ENCODE measurements around the gene SPR.

SPR gene

DNA sequence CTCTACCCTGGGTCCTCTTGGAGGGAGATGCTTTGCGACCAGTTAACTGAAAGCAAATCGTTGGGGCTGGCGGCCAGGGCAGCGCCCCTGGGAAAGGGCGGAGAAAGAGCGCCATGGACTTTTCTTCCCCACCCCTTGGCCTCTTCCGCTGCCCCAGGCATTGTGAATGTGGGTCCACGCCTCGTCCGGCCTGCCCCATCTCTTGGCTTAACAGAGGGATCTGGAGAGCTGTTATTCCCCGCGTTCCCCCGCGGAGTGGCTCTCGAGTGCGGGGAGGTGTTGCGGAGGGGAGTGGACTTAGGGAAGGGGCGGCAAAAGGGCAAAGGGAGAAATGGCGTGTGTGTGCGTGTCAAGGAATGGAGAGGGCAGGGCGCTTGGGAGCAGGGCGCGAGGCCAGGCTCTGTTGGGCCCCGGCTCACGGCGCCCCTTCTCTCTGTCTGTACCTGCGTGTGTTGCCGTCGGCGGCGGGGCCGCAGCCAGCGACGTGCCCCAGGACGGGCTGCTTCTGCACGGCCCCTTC is 36.7 kb downstream of the SPR start:
- peaks cover 100% of the 10 kb centered on the region for H3K27me3 ChIP-seq (ENCODE audit: insufficient read depth, low read length)
- no peak overlapping the region for H2AFZ ChIP-seq (ENCODE audit: low read depth, low read length)
- no peak overlapping the region for H3K4me3 ChIP-seq (ENCODE audit: low read length)
- H3K9me3 ChIP-seq (ENCODE audit: low read length), result no peaks in the 10 kb centered on the region
- no peaks in the 10 kb centered on the region for H3K36me3 ChIP-seq (ENCODE audit: insufficient read depth, low read length)
- H3K4me1 ChIP-seq (ENCODE audit: insufficient read depth, low read length), result peaks cover 6% of the 10 kb centered on the region

DNA sequence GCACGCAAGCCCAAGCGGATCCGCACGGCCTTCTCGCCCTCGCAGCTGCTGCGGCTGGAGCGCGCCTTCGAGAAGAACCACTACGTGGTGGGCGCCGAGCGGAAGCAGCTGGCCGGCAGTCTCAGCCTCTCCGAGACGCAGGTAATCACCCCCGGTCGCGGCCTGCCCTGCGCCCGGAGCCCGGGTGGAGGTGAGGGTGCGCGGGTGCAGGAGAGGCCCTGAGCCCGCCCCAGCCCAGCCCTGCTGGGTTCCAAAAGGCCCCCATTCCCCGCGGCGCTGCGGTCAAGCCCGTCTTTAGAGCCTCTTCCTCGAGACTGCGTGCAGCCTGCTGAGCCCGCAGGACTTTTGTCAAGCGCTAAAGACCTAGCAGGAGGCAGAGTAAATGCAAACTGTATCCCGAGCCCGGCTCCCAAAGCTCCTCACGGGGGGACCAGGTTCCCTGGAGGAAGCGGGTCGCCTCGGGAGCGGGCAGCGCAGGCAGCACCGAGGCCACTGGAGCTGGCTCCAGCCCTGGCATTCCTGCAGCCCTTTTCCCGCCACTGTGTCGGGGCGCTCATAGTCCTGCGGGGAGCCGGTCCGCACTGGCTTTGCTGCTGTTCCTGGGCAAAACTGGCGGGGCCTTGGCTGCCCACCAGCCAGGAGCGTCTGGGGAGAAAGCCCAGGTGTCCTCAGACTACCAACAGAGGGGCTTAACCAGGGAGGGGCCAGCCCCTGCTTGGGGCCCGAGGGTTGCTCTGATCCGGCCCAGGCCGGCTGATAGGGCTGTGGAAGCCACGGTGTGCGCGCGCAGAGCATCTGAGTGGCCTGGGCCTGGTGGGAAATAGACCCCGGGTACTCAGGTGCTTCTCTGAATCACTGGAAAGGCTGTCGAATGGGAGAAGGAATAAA is 37.4 kb downstream of the SPR start:
- Histone ChIP-seq H3K27me3 (ENCODE audit: insufficient read depth, low read length) (peaks cover 100% of the 10 kb centered on the region), H3K36me3 (ENCODE audit: insufficient read depth, low read length) (no peaks in the 10 kb centered on the region), H3K4me1 (ENCODE audit: insufficient read depth, low read length) (peaks cover 6% of the 10 kb centered on the region), H3K4me3 (ENCODE audit: low read length) (no peak overlapping the region), H3K9me3 (ENCODE audit: low read length) (no peaks in the 10 kb centered on the region), H2AFZ (ENCODE audit: low read depth, low read length) (no peak overlapping the region)

DNA sequence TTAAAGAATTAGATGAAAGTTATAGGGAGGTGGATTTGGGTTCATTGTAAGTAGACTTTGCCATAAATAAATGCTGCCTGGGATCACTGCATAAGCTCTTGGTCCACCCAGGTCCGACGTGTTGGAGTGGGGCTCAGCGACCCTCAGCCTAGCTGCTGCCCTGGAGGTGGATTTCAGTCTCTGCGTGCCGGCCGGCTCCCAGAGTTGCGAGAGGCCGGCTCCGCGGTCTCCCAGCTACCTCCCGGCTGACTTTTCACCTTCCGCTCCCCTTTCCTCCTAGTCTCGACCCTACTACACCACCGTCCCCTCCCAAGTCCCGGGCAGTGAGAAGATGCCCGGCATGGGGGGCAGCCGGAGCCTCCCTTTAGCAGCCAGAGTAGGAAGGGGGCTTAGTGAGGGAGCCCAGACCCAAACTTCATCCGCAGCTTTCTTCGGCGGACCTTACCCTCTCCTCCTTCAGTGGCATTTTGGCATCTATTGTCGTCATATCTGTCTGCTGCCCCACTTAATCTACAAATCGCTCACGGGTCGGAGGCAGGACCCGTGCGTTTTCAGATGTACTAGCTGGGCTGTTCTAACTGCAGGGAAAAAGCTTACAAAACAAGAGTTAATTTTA is 38.2 kb downstream of the SPR start:
- Histone ChIP-seq H3K27me3 (ENCODE audit: insufficient read depth, low read length) (peaks cover 99% of the 10 kb centered on the region), H3K9me3 (ENCODE audit: low read length) (no peaks in the 10 kb centered on the region), H2AFZ (ENCODE audit: low read depth, low read length) (no peak overlapping the region), H3K36me3 (ENCODE audit: insufficient read depth, low read length) (no peaks in the 10 kb centered on the region), H3K4me1 (ENCODE audit: insufficient read depth, low read length) (peaks cover 3% of the 10 kb centered on the region), H3K4me3 (ENCODE audit: low read length) (no peak overlapping the region)

DNA sequence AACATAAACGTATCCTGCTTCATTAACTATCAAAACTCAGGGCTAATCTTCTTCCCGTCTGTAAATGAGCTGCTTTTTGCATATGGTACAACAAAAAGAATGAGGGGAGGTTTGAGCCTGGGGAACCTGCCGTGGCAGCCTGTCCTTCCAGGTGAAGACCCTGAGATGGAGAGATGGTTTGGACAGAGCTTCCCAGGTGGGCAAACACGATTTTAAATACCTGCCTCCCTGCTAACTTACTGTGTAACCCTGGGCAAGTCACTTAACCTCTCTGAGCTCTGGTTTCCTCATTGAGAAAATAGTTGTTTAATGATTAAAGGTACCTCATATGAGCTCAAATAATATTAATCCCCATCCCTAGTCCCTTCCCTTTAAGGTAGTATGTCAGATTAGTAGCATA is 39.2 kb downstream of the SPR start:
- H2AFZ ChIP-seq (ENCODE audit: low read depth, low read length), result no peak overlapping the region
- no peaks in the 10 kb centered on the region for H3K9me3 ChIP-seq (ENCODE audit: low read length)
- no peak overlapping the region for H3K4me3 ChIP-seq (ENCODE audit: low read length)
- peaks cover 99% of the 10 kb centered on the region for H3K27me3 ChIP-seq (ENCODE audit: insufficient read depth, low read length)
- no peaks in the 10 kb centered on the region for H3K4me1 ChIP-seq (ENCODE audit: insufficient read depth, low read length)
- no peaks in the 10 kb centered on the region for H3K36me3 ChIP-seq (ENCODE audit: insufficient read depth, low read length)

DNA sequence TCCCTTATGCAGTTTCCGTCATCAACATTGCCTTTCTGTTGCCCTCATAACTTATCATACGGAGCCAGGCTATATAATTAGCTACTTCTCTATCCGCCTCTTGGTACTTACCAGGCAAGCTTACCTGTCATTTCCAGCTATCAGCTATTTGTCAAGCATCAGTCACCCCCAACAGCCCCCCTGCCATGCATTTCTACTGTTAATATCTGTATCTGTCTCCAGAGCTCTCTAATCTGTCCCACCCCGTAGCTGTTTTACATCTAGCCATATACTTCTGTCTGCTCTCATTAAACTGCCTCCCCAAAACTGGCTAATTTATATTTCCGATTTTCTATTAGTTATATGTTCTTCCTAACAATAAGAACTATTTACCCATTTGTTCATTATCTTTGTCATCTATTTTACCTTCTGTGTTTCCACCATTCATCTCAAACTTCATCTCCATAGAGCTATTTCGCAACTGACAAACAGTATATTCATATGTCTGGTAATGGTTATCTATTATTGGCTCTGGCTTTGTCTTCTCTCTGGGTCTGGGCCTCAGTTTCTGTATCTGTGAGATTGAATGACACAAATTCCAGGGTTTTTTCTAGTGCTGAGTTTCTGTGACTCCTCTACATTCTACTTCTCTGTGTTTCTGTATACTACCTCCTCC is 39.7 kb downstream of the SPR start:
- peaks cover 98% of the 10 kb centered on the region for H3K27me3 ChIP-seq (ENCODE audit: insufficient read depth, low read length)
- H3K36me3 ChIP-seq (ENCODE audit: insufficient read depth, low read length), result no peaks in the 10 kb centered on the region

DNA sequence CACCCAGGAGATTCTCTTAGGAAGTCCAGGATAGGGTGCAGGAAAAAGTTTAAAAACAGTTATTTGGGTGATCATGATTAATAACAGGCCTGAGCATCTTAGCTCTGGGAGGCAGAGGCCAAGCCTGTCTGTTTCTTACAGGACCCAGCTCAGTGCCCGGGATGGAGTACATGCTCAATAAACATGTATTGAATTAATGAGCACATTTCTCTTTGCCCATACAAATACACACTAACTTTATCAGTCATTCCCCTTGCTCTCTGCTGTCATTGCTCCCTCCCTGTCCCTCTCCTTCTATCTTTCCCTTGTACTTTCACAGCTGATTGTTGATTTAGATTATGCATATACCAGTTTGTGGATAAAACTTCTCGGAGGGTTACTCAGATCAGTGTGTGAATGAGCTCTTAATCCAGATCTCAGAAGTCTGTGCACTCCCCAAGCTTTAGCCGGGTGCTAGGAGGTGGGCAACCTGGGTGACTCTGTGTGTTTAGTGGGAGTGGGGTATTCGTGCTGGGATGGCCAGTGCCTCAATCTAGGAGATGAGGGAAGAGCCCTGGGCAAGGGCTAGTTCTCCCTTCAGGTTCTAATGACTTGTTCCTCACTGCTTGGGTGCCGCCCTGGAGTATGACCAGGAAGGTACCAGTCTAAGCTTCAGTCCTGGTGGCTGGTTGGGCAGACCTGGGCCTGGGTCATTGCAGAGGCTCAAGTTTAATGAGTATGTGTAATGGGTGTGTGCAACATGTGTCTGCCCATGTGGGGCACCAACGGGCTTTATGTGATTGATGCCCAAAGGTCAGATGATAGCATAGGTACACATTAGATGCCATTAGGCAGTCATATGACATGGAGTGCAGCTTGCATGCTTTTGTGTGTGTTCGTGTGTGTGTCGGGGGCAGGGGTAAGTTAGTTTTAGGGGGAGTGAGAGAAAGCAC is 40.7 kb downstream of the SPR start:
- H3K36me3 ChIP-seq (ENCODE audit: insufficient read depth, low read length), result no peaks in the 10 kb centered on the region
- H3K27me3 ChIP-seq (ENCODE audit: insufficient read depth, low read length), result peaks cover 98% of the 10 kb centered on the region
- no peak overlapping the region for H2AFZ ChIP-seq (ENCODE audit: low read depth, low read length)
- no peak overlapping the region for H3K4me3 ChIP-seq (ENCODE audit: low read length)
- no peaks in the 10 kb centered on the region for H3K9me3 ChIP-seq (ENCODE audit: low read length)
- H3K4me1 ChIP-seq (ENCODE audit: insufficient read depth, low read length), result no peaks in the 10 kb centered on the region

More for the DNA sequence above, 39.7 kb downstream of the SPR start:
- Histone ChIP-seq H2AFZ (ENCODE audit: low read depth, low read length) (no peak overlapping the region), H3K4me1 (ENCODE audit: insufficient read depth, low read length) (no peaks in the 10 kb centered on the region), H3K4me3 (ENCODE audit: low read length) (no peak overlapping the region), H3K9me3 (ENCODE audit: low read length) (no peaks in the 10 kb centered on the region)

DNA sequence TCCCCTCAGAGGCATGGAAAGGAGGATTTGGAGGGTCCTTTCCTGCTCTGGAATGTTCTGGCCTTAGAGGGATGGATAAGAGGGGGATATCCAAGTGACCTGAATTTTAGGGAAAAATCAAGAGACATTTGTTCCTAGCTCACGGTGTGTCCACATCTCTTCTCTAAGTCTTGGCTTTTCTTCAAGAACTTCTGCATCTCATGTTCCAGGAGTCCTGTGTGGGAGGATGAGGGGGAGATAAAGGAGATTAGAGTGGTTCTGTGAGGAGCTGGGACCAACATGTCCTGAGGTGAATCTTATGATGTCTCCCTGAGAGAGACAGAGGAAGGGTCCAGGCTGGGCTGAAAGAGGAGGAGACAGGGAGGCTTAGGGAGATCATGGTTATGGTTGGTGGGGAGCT is 41.8 kb downstream of the SPR start:
- no peaks in the 10 kb centered on the region for H3K4me1 ChIP-seq (ENCODE audit: insufficient read depth, low read length)
- no peaks in the 10 kb centered on the region for H3K36me3 ChIP-seq (ENCODE audit: insufficient read depth, low read length)
- peaks cover 98% of the 10 kb centered on the region for H3K27me3 ChIP-seq (ENCODE audit: insufficient read depth, low read length)
- no peaks in the 10 kb centered on the region for H3K9me3 ChIP-seq (ENCODE audit: low read length)
- H3K4me3 ChIP-seq (ENCODE audit: low read length), result no peak overlapping the region
- H2AFZ ChIP-seq (ENCODE audit: low read depth, low read length), result no peak overlapping the region

DNA sequence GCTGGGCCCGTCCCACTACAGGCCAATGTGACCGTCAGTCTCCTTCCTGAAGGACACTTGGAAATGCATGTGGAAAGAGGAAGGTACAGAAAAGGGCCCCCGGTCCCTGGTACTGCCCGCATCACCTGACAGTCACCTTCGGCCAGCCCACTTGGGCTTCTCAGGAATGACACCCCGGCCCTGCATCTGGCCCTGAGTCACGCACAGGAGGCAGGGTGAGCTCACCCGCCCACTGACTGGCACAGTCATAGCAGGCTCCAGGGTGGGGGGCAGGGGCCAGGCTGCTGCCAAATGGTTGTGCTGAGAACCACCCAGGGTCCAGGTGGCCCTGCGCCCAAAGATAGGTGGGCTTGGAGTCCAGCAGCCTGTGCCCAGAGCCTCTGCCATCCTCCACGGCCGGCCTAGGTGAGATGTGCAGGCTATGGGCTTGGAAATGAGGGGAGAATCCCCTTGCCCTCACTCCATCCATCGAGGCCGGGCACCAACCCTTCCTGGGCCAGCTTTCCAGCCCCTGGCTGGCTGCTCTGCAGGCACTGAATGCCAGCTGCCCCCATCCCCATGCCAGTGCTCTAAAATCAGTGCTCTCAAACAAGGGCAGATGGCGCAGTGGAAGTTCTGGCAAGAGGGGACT is 44.2 kb downstream of the SPR start:
- H3K4me1 ChIP-seq (ENCODE audit: insufficient read depth, low read length), result no peaks in the 10 kb centered on the region
- H3K27me3 ChIP-seq (ENCODE audit: insufficient read depth, low read length), result peaks cover 90% of the 10 kb centered on the region
- H3K9me3 ChIP-seq (ENCODE audit: low read length), result no peaks in the 10 kb centered on the region
- no peaks in the 10 kb centered on the region for H3K36me3 ChIP-seq (ENCODE audit: insufficient read depth, low read length)
- H3K4me3 ChIP-seq (ENCODE audit: low read length), result no peak overlapping the region
- H2AFZ ChIP-seq (ENCODE audit: low read depth, low read length), result no peak overlapping the region

DNA sequence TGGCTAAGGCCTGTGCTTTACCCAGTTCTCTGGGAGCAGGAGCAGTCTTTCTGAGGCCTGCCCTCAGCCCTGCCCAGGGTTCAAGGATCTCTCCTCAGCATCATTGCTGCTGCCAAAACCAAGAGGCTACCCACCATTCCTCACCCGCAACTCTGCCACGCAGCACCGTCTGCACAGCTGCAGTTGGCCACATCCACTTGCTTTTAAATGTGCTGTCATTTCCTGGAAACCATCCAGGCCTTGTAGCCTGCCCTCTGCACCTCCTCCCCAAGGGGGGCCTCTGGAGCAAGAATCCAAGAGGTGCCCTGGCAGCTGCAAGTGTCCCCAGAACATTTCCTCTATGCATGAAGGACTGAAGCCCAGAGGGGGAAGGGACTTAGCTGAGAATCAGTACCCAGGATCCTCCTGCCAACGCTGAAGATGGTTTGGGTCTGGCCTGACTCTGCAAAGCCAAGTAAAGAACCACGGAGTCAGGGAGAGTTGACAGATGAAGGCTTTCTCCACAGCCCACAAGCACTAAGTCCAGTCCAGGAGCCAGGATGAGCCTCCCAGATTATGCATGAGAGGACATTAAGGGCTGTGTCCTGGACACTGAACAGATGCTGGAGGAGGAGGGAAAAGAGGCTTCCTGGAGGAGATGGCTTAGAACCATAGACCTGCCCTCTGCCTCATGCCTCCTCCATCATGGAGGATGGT is 45.0 kb downstream of the SPR start:
- H2AFZ ChIP-seq (ENCODE audit: low read depth, low read length), result no peak overlapping the region
- H3K4me1 ChIP-seq (ENCODE audit: insufficient read depth, low read length), result no peaks in the 10 kb centered on the region
- no peaks in the 10 kb centered on the region for H3K9me3 ChIP-seq (ENCODE audit: low read length)
- H3K4me3 ChIP-seq (ENCODE audit: low read length), result no peak overlapping the region
- H3K36me3 ChIP-seq (ENCODE audit: insufficient read depth, low read length), result no peaks in the 10 kb centered on the region
- peaks cover 85% of the 10 kb centered on the region for H3K27me3 ChIP-seq (ENCODE audit: insufficient read depth, low read length)

DNA sequence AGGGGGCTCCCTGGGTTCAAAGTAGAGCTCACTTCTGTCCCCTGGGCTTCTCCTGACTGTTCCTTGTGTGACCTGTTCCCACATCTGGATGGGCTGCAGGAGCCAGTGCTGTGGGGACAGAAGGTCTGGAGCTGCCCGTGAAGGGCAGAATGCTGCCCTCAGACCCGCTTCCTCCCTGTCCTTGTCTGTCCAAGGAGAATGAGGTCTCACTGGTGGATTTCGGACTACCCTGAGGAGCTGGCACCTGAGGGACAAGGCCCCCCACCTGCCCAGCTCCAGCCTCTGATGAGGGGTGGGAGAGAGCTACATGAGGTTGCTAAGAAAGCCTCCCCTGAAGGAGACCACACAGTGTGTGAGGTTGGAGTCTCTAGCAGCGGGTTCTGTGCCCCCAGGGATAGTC is 45.6 kb downstream of the SPR start:
- H2AFZ ChIP-seq (ENCODE audit: low read depth, low read length), result no peak overlapping the region
- H3K36me3 ChIP-seq (ENCODE audit: insufficient read depth, low read length), result no peaks in the 10 kb centered on the region
- H3K9me3 ChIP-seq (ENCODE audit: low read length), result no peaks in the 10 kb centered on the region
- H3K4me1 ChIP-seq (ENCODE audit: insufficient read depth, low read length), result no peaks in the 10 kb centered on the region
- H3K4me3 ChIP-seq (ENCODE audit: low read length), result no peak overlapping the region
- H3K27me3 ChIP-seq (ENCODE audit: insufficient read depth, low read length), result peaks cover 79% of the 10 kb centered on the region

DNA sequence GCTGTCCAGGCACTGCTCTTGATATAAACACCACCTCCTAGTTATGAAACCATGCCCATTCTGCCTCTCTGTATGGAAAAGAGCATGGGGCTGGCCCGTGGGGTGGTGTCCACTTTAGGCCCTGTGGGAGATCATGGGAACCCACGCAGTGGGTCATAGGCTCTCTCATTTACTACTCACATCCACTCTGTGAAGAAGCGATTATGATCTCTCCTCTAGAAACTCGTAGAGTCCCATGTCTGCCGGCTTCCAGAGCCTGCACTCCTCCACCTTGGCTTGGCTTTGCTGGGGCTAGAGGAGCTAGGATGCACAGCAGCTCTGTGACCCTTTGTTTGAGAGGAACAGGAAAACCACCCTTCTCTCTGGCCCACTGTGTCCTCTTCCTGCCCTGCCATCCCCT is 46.0 kb downstream of the SPR start:
- peaks cover 75% of the 10 kb centered on the region for H3K27me3 ChIP-seq (ENCODE audit: insufficient read depth, low read length)
- H3K36me3 ChIP-seq (ENCODE audit: insufficient read depth, low read length), result no peaks in the 10 kb centered on the region
- no peaks in the 10 kb centered on the region for H3K9me3 ChIP-seq (ENCODE audit: low read length)
- H2AFZ ChIP-seq (ENCODE audit: low read depth, low read length), result no peak overlapping the region
- no peak overlapping the region for H3K4me3 ChIP-seq (ENCODE audit: low read length)
- no peaks in the 10 kb centered on the region for H3K4me1 ChIP-seq (ENCODE audit: insufficient read depth, low read length)

Data from neuron (in vitro differentiated cells).